CD4-positive, alpha-beta memory T cell (primary cell): ENCODE results near the gene POLQ. TPM values are rescaled to one million over a fixed set of nuclear protein-coding genes. Genes with fewer than 3 reads are reported as not detected.
"Not testable (repeated sequence)": the region's sequence is repeated elsewhere in the genome, so short reads cannot be mapped to it uniquely, and the experiment has no call there.

Experiments
- CTCF ChIA-PET: fragments of 350-600 bp; sonication (Branson Sonifier 250); formaldehyde crosslinking; loops from one replicate; lab custom pipeline; 2021; ENCODE audit warnings: inconsistent platforms; ENCODE audit not compliant: partially characterized antibody; lab: Charles Lee
- POLR2A ChIA-PET: fragments of 350-600 bp; sonication (Branson Sonifier 250); formaldehyde crosslinking; loops from one replicate; lab custom pipeline; 2021; ENCODE audit not compliant: partially characterized antibody; lab: Charles Lee
- DNase-seq, 5 donors: peaks; one replicate each; pipeline versions ENCODE4 v3.0.0 to v3.0.0-alpha.2; 2020 to 2022; ENCODE audit warnings: mixed read lengths in 1 of 5
- H3K27ac ChIP-seq: one replicate; pipeline ENCODE4 v1.7.0; 2013; ENCODE audit warnings: low read depth, low read length
- H3K27me3 ChIP-seq: 2 replicates; pipeline ENCODE4 v1.7.0; 2013; ENCODE audit warnings: mild to moderate bottlenecking, low read length, moderate library complexity; ENCODE audit not compliant: insufficient read depth
- H3K36me3 ChIP-seq: 2 replicates; pipeline ENCODE4 v1.7.0; 2013; ENCODE audit warnings: mild to moderate bottlenecking, low read length, moderate library complexity; ENCODE audit not compliant: insufficient read depth
- H3K4me1 ChIP-seq: 2 replicates; pipeline ENCODE4 v1.7.0; 2013; ENCODE audit warnings: mild to moderate bottlenecking, low read length, moderate library complexity; ENCODE audit not compliant: insufficient read depth
- H3K4me3 ChIP-seq, 2 donors: one replicate each; pipeline ENCODE4 v1.7.0; 2013; ENCODE audit warnings: low read length in 2 of 2, mild to moderate bottlenecking in 1 of 2
- H3K9me3 ChIP-seq, 2 donors: one replicate each; pipeline ENCODE4 v1.7.0; 2013; ENCODE audit warnings: low read length in 2 of 2, control low read depth in 1 of 2; ENCODE audit not compliant: control insufficient read depth in 1 of 2
- H3K27ac Mint-ChIP-seq, 7 donors: one replicate each; pipeline ENCODE4 v1.8.0; 2020 to 2021; ENCODE audit warnings: mixed read lengths in 7 of 7, mild to moderate bottlenecking in 6 of 7, inconsistent platforms in 3 of 7, moderate library complexity in 3 of 7
- H3K27me3 Mint-ChIP-seq, 2 donors: one replicate each; pipeline ENCODE4 v1.8.0; 2020 to 2021; ENCODE audit warnings: mixed read lengths in 2 of 2
- H3K36me3 Mint-ChIP-seq, 2 donors: one replicate each; pipeline ENCODE4 v1.8.0; 2020 to 2021; ENCODE audit warnings: mixed read lengths in 2 of 2, inconsistent platforms in 1 of 2, mild to moderate bottlenecking in 1 of 2
- H3K4me1 Mint-ChIP-seq, 4 donors: one replicate each; pipeline ENCODE4 v1.8.0; 2020 to 2021; ENCODE audit warnings: mixed read lengths in 4 of 4, mild to moderate bottlenecking in 1 of 4
- H3K4me3 Mint-ChIP-seq, 8 donors: one replicate each; pipeline ENCODE4 v1.8.0; 2020 to 2021; ENCODE audit warnings: mixed read lengths in 8 of 8, mild to moderate bottlenecking in 7 of 8, moderate library complexity in 6 of 8, inconsistent platforms in 3 of 8
- H3K9me3 Mint-ChIP-seq, 8 donors: one replicate each; pipeline ENCODE4 v1.8.0; 2020 to 2021; ENCODE audit warnings: mixed read lengths in 8 of 8, mild to moderate bottlenecking in 5 of 8, inconsistent platforms in 3 of 8, moderate library complexity in 1 of 8
- intact Hi-C: fragments of 100-400 bp; cut with micrococcal nuclease; formaldehyde crosslinking; loops from one replicate; pipeline ENCODE4 v1.15.1; 2023
- polyA plus RNA-seq, 2 donors: library from polyadenylated mRNA; unstranded; fragments of 300-500 nt; fragmentation: Illumina TruSeq; gene quantifications; one replicate each; pipeline ENCODE4 v1.2.3, GENCODE V29; 2021
- total RNA-seq, 2 experiments: library from RNA; stranded (reverse); gene quantifications; one replicate each; pipeline ENCODE4 v1.2.3, GENCODE V29; 2021

Gene POLQ
- total and polyA plus RNA-seq, 4 experiments from 2014 or later, result 0.11 to 0.35 (median 0.30) TPM

DNA sequence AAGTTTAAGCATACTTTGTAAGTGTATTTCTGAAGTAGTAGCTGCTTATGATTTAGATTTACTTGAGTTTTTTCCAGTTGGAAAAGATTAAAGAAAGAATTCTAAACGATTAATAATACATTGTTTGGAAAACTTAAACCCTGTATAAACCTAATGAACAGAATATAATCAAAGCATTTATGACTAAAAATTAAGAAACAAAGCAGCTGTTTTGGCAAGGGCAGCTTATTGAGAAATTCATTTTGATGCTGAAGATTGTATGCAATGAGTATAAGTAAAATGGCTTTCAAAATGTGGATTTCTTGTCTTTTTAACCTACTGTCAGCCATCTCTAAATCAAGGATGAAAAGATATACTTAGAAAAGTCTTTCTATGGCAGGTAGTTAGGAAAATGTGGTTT lies 140.2 kb downstream of the POLQ start:
- no peak overlapping the region for H3K4me3 ChIP-seq
- Mint-ChIP-seq H3K27me3 (no peaks in the 10 kb centered on the region), H3K27ac (no peak overlapping the region), H3K36me3 (no peaks in the 10 kb centered on the region), H3K9me3 (no peaks in the 10 kb centered on the region), H3K4me1 (no peaks in the 10 kb centered on the region), H3K4me3 (no peak overlapping the region)
- no peaks in the 10 kb centered on the region for H3K27me3 ChIP-seq
- DNase-seq, result no peak
- no peaks in the 10 kb centered on the region for H3K36me3 ChIP-seq
- ChIA-PET CTCF (no interaction called here), POLR2A (no interaction called here)
- H3K4me1 ChIP-seq, result no peaks in the 10 kb centered on the region
- no peak overlapping the region for H3K27ac ChIP-seq
- H3K9me3 ChIP-seq, result no peaks in the 10 kb centered on the region
- intact Hi-C loops, result no loop called here

- H3K27ac Mint-ChIP-seq, result no peak overlapping the region
- peaks cover 6 to 13% of the 10 kb centered on the region in 2 donors for H3K27me3 Mint-ChIP-seq
- intact Hi-C loops, result no loop called here
- ChIA-PET CTCF (no interaction called here), POLR2A (no interaction called here)
- H3K4me1 Mint-ChIP-seq, result no peaks in the 10 kb centered on the region
- H3K9me3 Mint-ChIP-seq, result peaks cover 0 to 4% (median 0%) of the 10 kb centered on the region in 8 donors
- Histone ChIP-seq H3K4me3 (no peak overlapping the region), H3K27me3 (no peaks in the 10 kb centered on the region), H3K9me3 (no peaks in the 10 kb centered on the region), H3K36me3 (no peaks in the 10 kb centered on the region), H3K27ac (no peak overlapping the region), H3K4me1 (no peaks in the 10 kb centered on the region)
- no peak overlapping the region for H3K4me3 Mint-ChIP-seq
- H3K36me3 Mint-ChIP-seq, result no peaks in the 10 kb centered on the region
- DNase-seq, result no peak
Observed at GRCh38 chr3:121399820-121400219, 146.0 kb downstream of the POLQ start.

DNA sequence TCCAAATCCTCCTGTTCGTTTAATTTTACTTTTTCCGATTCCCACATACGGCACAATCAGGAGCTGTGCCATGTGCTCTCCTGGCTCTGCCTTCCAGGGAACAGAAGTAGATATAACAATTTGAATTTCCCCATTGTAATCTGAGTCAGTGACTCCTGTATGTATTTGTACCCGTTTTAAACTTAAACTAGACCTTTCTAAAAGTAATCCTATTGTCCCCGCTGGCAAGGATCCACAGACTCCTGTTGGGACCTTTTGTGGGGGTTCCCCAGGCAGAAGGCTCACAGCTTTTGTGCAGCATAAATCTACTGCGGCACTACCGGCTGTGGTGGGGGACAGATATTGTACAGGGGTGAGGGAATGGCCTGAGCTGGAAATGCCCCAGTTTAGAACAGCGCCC lies 147.7 kb downstream of the POLQ start:
- H3K4me3 Mint-ChIP-seq, DNase-seq, H3K36me3 ChIP-seq, H3K4me1 ChIP-seq, CTCF ChIA-PET, H3K9me3 ChIP-seq, intact Hi-C loops, H3K4me3 ChIP-seq, H3K36me3 Mint-ChIP-seq, H3K4me1 Mint-ChIP-seq, H3K27ac ChIP-seq, H3K27me3 ChIP-seq, H3K27ac Mint-ChIP-seq, H3K9me3 Mint-ChIP-seq, POLR2A ChIA-PET: not testable (repeated sequence)
- peaks cover 8 to 13% of the 10 kb centered on the region in 2 donors for H3K27me3 Mint-ChIP-seq

DNA sequence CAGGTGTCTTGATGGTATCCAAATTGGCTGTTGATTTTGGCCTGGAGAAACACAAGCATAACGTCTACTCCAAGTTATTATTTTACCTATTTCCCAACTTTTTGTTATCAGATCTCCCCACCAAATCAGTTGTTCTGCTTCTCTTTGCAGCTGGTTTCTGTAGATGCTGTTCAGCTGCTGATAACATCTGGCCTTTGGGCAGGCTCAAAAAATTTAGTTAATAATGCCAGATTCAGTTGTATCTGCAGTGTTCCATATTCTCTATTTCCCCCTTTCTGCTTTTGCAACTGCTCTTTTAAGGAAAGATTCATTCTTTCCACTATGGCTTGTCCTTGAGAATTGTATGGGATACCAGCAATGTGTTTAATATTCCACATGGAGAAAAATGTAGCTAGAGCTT lies 149.8 kb downstream of the POLQ start:
- H3K36me3 ChIP-seq, CTCF ChIA-PET, H3K9me3 ChIP-seq, H3K27ac Mint-ChIP-seq, H3K27ac ChIP-seq, H3K4me3 ChIP-seq, DNase-seq, POLR2A ChIA-PET, H3K4me1 ChIP-seq, H3K36me3 Mint-ChIP-seq, H3K27me3 ChIP-seq, H3K9me3 Mint-ChIP-seq, H3K4me1 Mint-ChIP-seq, intact Hi-C loops, H3K4me3 Mint-ChIP-seq: not testable (repeated sequence)
- H3K27me3 Mint-ChIP-seq, result peaks cover 12 to 16% of the 10 kb centered on the region in 2 donors

DNA sequence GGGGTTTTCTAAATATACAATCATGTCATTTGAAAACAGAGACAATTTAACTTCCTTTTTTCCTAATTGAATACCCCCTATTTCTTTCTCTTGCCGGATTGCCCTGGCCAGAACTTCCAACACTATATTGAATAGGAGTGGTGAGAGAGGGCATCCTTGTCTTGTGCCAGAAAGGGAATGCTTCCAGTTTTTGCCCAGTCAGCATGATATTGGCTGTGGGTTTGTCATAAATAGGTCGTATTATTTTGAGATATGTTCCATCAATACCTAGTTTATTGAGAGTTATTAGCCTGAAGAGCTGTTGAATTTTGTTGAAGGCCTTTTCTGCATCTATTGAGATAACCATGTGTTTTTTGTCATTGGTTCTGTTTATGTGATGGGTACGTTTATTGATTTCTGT lies 157.5 kb downstream of the POLQ start:
- H3K4me3 Mint-ChIP-seq, H3K36me3 Mint-ChIP-seq, H3K4me1 ChIP-seq, H3K27me3 Mint-ChIP-seq, H3K4me1 Mint-ChIP-seq, H3K36me3 ChIP-seq, CTCF ChIA-PET, POLR2A ChIA-PET, H3K4me3 ChIP-seq, intact Hi-C loops, H3K9me3 ChIP-seq, DNase-seq, H3K27ac ChIP-seq, H3K27me3 ChIP-seq, H3K27ac Mint-ChIP-seq: not testable (repeated sequence)
- H3K9me3 Mint-ChIP-seq, result peaks cover 0 to 11% (median 2%) of the 10 kb centered on the region in 8 donors

Other genes with a start within 250 kb of the POLQ start
- not detected for gene ARGFX, start 22.0 kb upstream of the POLQ start, total RNA-seq
- gene ARGFX, start 22.0 kb upstream of the POLQ start, polyA plus RNA-seq, result not detected
- gene FBXO40, start 47.4 kb upstream of the POLQ start, total RNA-seq, result not detected
- gene FBXO40, start 47.4 kb upstream of the POLQ start, polyA plus RNA-seq, result under 1 TPM in 1 of 2 donors, not detected in 1; 0.08 TPM
- 100 to 1,000 TPM; 336 TPM for gene HCLS1, start 114.9 kb upstream of the POLQ start, total RNA-seq
- gene HCLS1, start 114.9 kb upstream of the POLQ start, polyA plus RNA-seq, result 100 to 1,000 TPM; 441 to 503 TPM
- gene GOLGB1, start 203.8 kb upstream of the POLQ start, total RNA-seq, result 10 to 100 TPM; 45.7 to 49.3 TPM
- gene GOLGB1, start 203.8 kb upstream of the POLQ start, polyA plus RNA-seq, result 10 to 100 TPM in 1 of 2 donors, 1 to 10 TPM in 1; 1.3 to 19.0 TPM